MM.1S (cell line): ENCODE data around the gene NXF1.

Experiments used
- DNase-seq: peaks from one replicate; pipeline ENCODE4 v3.0.0-alpha.2; 2015
- H2AFZ ChIP-seq: fragments of 300-600 bp; sonication (generic); 2 replicates; pipeline ENCODE4 v1.6.0; 2016; ENCODE audit warnings: antibody characterized with exemption, low read length
- H3F3A ChIP-seq: fragments of 300-600 bp; sonication (generic); 2 replicates; pipeline ENCODE4 v1.6.1; 2016; ENCODE audit warnings: mild to moderate bottlenecking, antibody characterized with exemption, low read length, moderate library complexity, mixed read lengths; ENCODE audit not compliant: insufficient read depth
- H3K27ac ChIP-seq: fragments of 300-600 bp; sonication (generic); 2 replicates; pipeline ENCODE4 v1.5.1; 2016; ENCODE audit warnings: mild to moderate bottlenecking, low read length
- H3K27me3 ChIP-seq: fragments of 300-600 bp; sonication (generic); replicated peaks from 2 replicates; pipeline ENCODE4 v1.6.0; 2016; ENCODE audit warnings: low read length; ENCODE audit not compliant: insufficient read depth
- H3K36me3 ChIP-seq: fragments of 300-600 bp; sonication (generic); replicated peaks from 2 replicates; pipeline ENCODE4 v1.6.1; 2016; ENCODE audit warnings: mild to moderate bottlenecking, low read length, mixed read lengths; ENCODE audit not compliant: insufficient read depth
- H3K4me1 ChIP-seq: fragments of 300-600 bp; sonication (generic); 2 replicates; pipeline ENCODE4 v1.6.1; 2016; ENCODE audit warnings: low read length, mixed read lengths
- H3K4me2 ChIP-seq: fragments of 300-600 bp; sonication (generic); 2 replicates; pipeline ENCODE4 v1.6.0; 2016; ENCODE audit warnings: low read depth, low read length
- H3K4me3 ChIP-seq: fragments of 300-600 bp; sonication (generic); 2 replicates; pipeline ENCODE4 v1.5.1; 2016; ENCODE audit warnings: low read length, mixed read lengths
- H3K79me2 ChIP-seq: fragments of 300-600 bp; sonication (generic); 2 replicates; pipeline ENCODE4 v1.6.1; 2016; ENCODE audit warnings: mixed run types, low read length, mixed read lengths
- H3K9ac ChIP-seq: fragments of 300-600 bp; sonication (generic); 2 replicates; pipeline ENCODE4 v1.6.1; 2016; ENCODE audit warnings: low read length, mixed read lengths
- H3K9me2 ChIP-seq: fragments of 300-600 bp; sonication (generic); replicated peaks from 2 replicates; pipeline ENCODE4 v1.6.1; 2016; ENCODE audit warnings: mild to moderate bottlenecking, low read length, mixed read lengths; ENCODE audit not compliant: insufficient read depth
- H3K9me3 ChIP-seq: fragments of 300-600 bp; sonication (generic); replicated peaks from 2 replicates; pipeline ENCODE4 v1.6.1; 2016; ENCODE audit warnings: mild to moderate bottlenecking, low read length, mixed read lengths; ENCODE audit not compliant: insufficient read depth
- H4K20me1 ChIP-seq: fragments of 300-600 bp; sonication (generic); 2 replicates; pipeline ENCODE4 v1.6.1; 2016; ENCODE audit warnings: mild to moderate bottlenecking, low read length, moderate library complexity, mixed read lengths; ENCODE audit not compliant: insufficient read depth
- CTCF ChIP-seq: fragments of 300-600 bp; sonication (generic); IDR thresholded peaks from 2 replicates; pipeline ENCODE4 v1.5.1; 2016; ENCODE audit warnings: antibody characterized with exemption, low read length, mixed read lengths
- EZH2 ChIP-seq: fragments of 300-600 bp; sonication (generic); optimal IDR thresholded peaks from 2 replicates; pipeline ENCODE3; 2017; ENCODE audit warnings: low read depth, mild to moderate bottlenecking, antibody characterized with exemption, low read length, mixed read lengths
- EZH2phosphoT487 ChIP-seq: fragments of 300-600 bp; sonication (generic); IDR thresholded peaks from 2 replicates; pipeline ENCODE4 v1.6.1; 2018; ENCODE audit warnings: antibody characterized with exemption, low read length

The NXF1 gene

GRCh38 chr11:62778441-62778840 is 26.8 kb downstream of the NXF1 start:
- Histone ChIP-seq H3K36me3 (no peaks in the 10 kb centered on the region), H3K4me3 (no peak overlapping the region), H3K4me2 (no peak overlapping the region), H3K27me3 (no peaks in the 10 kb centered on the region), H3K9ac (no peak overlapping the region), H3K9me2 (no peaks in the 10 kb centered on the region), H4K20me1 (no peaks in the 10 kb centered on the region), H3K9me3 (no peaks in the 10 kb centered on the region), H3K79me2 (peaks cover 9% of the 10 kb centered on the region), H2AFZ (no peak overlapping the region), H3F3A (no peaks in the 10 kb centered on the region), H3K27ac (no peak overlapping the region), H3K4me1 (no peaks in the 10 kb centered on the region)
- TF ChIP-seq EZH2phosphoT487 = no peak
- no peak for TF ChIP-seq CTCF
- TF ChIP-seq EZH2 = no peak
- DNase-seq = no peak

GRCh38 chr11:62777389-62777788 is 27.9 kb downstream of the NXF1 start:
- no peaks in the 10 kb centered on the region for H3K27me3 ChIP-seq
- DNase-seq = no peak
- H3K36me3 ChIP-seq = no peaks in the 10 kb centered on the region
- H3K4me1 ChIP-seq = no peaks in the 10 kb centered on the region
- no peak overlapping the region for H3K27ac ChIP-seq
- no peaks in the 10 kb centered on the region for H3K9me2 ChIP-seq
- TF ChIP-seq CTCF (no peak), EZH2 (no peak), EZH2phosphoT487 (no peak)
- H3K4me2 ChIP-seq = no peak overlapping the region
- H2AFZ ChIP-seq = no peak overlapping the region
- no peaks in the 10 kb centered on the region for H3F3A ChIP-seq
- H4K20me1 ChIP-seq = no peaks in the 10 kb centered on the region
- H3K4me3 ChIP-seq = no peak overlapping the region
- no peaks in the 10 kb centered on the region for H3K9me3 ChIP-seq
- peaks cover 19% of the 10 kb centered on the region for H3K79me2 ChIP-seq
- H3K9ac ChIP-seq = no peak overlapping the region

- no peaks in the 10 kb centered on the region for H3K9me3 ChIP-seq
- peaks cover 3% of the 10 kb centered on the region; the same call in 1 of the 2 replicates for H3K4me1 ChIP-seq
- H4K20me1 ChIP-seq = no peaks in the 10 kb centered on the region
- H3K27me3 ChIP-seq = no peaks in the 10 kb centered on the region
- H3K4me3 ChIP-seq = no peak overlapping the region
- no peak for DNase-seq
- H3K79me2 ChIP-seq = peaks cover 29% of the 10 kb centered on the region
- H3K9me2 ChIP-seq = no peaks in the 10 kb centered on the region
- H3K36me3 ChIP-seq = no peaks in the 10 kb centered on the region
- TF ChIP-seq EZH2phosphoT487 (no peak), CTCF (no peak), EZH2 (no peak)
- no peak overlapping the region for H3K9ac ChIP-seq
- no peak overlapping the region for H3K27ac ChIP-seq
- no peak overlapping the region for H3K4me2 ChIP-seq
- H2AFZ ChIP-seq = no peak overlapping the region
- H3F3A ChIP-seq = peaks cover 4% of the 10 kb centered on the region
Observed at GRCh38 chr11:62775646-62776045, 29.6 kb downstream of the NXF1 start.
